Right atrium auricular region (tissue), 2 donors: ENCODE measurements around the gene SYT13. TPM values are rescaled to one million over a fixed set of nuclear protein-coding genes. Genes with fewer than 3 reads are reported as not detected.

Source experiments
- DNase-seq: peaks from one replicate; pipeline ENCODE4 v3.0.0-alpha.2; 2019; ENCODE audit warnings: low spot score
- H3K27ac ChIP-seq, 2 donors: fragments of 200-600 bp; sonication (generic); 1 replicate in 1 of 2; 2 replicates in 1 of 2; pipeline ENCODE4 v1.5.1; 2016 to 2019
- H3K27me3 ChIP-seq, 2 donors: fragments of 200-600 bp; sonication (generic); one replicate each; pipeline versions ENCODE4 v1.5.1 to v1.6.0; 2017 to 2019
- H3K36me3 ChIP-seq: fragments of 200-600 bp; sonication (generic); one replicate; pipeline ENCODE4 v1.5.1; 2016
- H3K4me1 ChIP-seq, 2 donors: fragments of 200-600 bp; sonication (generic); one replicate each; pipeline versions ENCODE4 v1.5.1 to v1.6.0; 2017 to 2019
- H3K4me3 ChIP-seq, 2 donors: fragments of 200-600 bp; sonication (generic); 1 replicate in 1 of 2; 2 replicates in 1 of 2; pipeline ENCODE4 v1.5.1; 2017 to 2019; ENCODE audit warnings: mild to moderate bottlenecking in 1 of 2, moderate library complexity in 1 of 2
- H3K9me3 ChIP-seq, 2 donors: fragments of 200-600 bp; sonication (generic); one replicate each; pipeline ENCODE4 v1.5.1; 2019
- CTCF ChIP-seq, 2 donors: fragments of 200-600 bp; sonication (generic); IDR thresholded peaks; one replicate each; pipeline ENCODE4 v1.5.1; 2019; ENCODE audit warnings: antibody characterized with exemption in 2 of 2
- total RNA-seq, 2 donors: library from RNA; depleted of rRNA; stranded (reverse); fragments of >200 nt; gene quantifications; one replicate each; pipeline ENCODE4 v1.1.0, GENCODE V29; 2016

Gene SYT13
- total RNA-seq, 2 donors from 2014 or later = 9.9 to 11.4 TPM

- no peak for TF ChIP-seq CTCF (IDR thresholded peaks at IDR 0.05)
- no peak overlapping the region for H3K27ac ChIP-seq
- no peaks in the 10 kb centered on the region for H3K27me3 ChIP-seq
- DNase-seq = no peak
- H3K36me3 ChIP-seq = no peaks in the 10 kb centered on the region
- no peaks in the 10 kb centered on the region for H3K9me3 ChIP-seq
- no peak overlapping the region for H3K4me3 ChIP-seq
- H3K4me1 ChIP-seq = peaks cover 0 to 3% of the 10 kb centered on the region in 2 donors
Measured at GRCh38 chr11:45260071-45260470, 26.1 kb downstream of the SYT13 start.

DNA sequence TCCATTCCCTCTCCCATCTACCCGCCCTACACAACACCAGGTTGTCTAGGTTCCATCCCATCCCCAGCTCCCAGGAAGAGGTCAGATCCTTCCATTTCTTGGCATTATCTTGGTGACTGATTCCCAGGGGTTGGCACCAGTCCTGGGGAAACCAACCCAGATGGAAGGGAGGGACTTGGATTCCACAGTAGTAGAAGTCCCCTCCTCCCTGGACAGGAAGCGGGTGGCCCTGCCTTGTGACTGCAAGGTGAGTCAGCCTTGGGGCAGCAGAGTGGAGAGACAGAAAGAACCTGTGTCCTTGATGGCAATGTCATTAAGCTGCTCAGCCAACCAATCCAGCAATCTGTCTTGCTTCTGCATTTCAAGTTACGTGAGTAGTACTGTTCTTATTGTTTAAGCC is 26.5 kb downstream of the SYT13 start:
- Histone ChIP-seq H3K4me1 (no peaks in the 10 kb centered on the region), H3K9me3 (no peaks in the 10 kb centered on the region), H3K36me3 (no peaks in the 10 kb centered on the region), H3K4me3 (no peak overlapping the region), H3K27ac (no peak overlapping the region), H3K27me3 (no peaks in the 10 kb centered on the region)
- no peak for TF ChIP-seq CTCF (IDR thresholded peaks at IDR 0.05)
- DNase-seq = no peak

DNA sequence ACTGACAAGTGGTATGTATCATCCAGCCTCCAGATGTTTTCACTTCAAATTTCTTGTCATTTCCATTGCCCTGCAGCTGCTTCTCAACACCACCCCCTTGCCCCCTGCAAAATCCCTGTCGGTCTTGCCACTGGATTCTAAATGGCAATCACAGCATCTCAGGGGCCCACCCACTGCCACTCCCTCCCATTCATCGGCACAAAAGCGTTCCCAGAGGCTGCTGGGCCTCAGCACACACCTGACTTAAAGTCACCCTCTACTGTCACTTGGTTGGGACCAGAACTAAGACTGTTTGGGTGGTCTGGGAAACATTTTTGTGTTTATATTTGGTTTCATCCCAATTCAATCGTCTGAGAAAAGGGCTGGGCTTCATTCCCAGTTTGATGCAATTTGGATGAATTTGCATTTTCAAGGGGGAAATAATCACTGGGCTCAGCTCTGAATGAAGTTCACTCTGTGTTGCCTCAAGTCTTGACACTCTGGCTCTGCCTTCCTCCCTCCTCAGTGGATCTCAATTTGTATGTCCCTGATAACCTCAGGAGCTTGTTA is 27.1 kb downstream of the SYT13 start:
- no peak for DNase-seq
- Histone ChIP-seq H3K36me3 (no peaks in the 10 kb centered on the region), H3K4me3 (no peak overlapping the region), H3K27ac (no peak overlapping the region), H3K4me1 (no peaks in the 10 kb centered on the region), H3K9me3 (no peaks in the 10 kb centered on the region), H3K27me3 (no peaks in the 10 kb centered on the region)
- no peak for TF ChIP-seq CTCF (IDR thresholded peaks at IDR 0.05)

DNA sequence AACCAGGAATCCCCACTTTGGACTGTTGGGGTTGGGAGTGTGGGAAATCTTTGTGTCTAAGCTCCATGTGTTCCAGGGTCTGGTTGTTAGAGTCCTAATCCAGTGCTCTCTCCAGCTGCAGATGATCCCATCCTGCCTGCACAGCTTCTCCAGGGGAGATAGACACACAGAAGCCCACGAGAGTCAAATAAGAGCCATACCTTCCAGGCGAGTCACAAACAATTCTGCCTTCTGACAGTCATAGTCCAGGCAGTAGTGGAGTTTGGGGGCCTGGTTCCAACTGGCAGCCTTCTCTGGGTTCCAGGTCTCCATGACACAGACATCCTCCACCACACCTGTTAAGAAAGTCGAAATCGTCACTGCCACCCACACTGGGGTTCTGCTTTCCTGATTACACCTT is 32.1 kb downstream of the SYT13 start:
- Histone ChIP-seq H3K9me3 (no peaks in the 10 kb centered on the region), H3K4me1 (no peaks in the 10 kb centered on the region), H3K27me3 (no peaks in the 10 kb centered on the region), H3K36me3 (no peaks in the 10 kb centered on the region), H3K27ac (no peak overlapping the region), H3K4me3 (no peak overlapping the region)
- DNase-seq = no peak
- no peak for TF ChIP-seq CTCF (IDR thresholded peaks at IDR 0.05)

- Histone ChIP-seq H3K9me3 (no peaks in the 10 kb centered on the region), H3K27ac (no peak overlapping the region), H3K27me3 (no peaks in the 10 kb centered on the region), H3K4me1 (no peaks in the 10 kb centered on the region), H3K36me3 (no peaks in the 10 kb centered on the region), H3K4me3 (no peak overlapping the region)
- TF ChIP-seq CTCF (IDR thresholded peaks at IDR 0.05) = no peak
- no peak for DNase-seq
Measured at GRCh38 chr11:45253640-45254039, 32.5 kb downstream of the SYT13 start.

- Histone ChIP-seq H3K36me3 (no peaks in the 10 kb centered on the region), H3K9me3 (no peaks in the 10 kb centered on the region), H3K4me3 (no peak overlapping the region), H3K27me3 (no peaks in the 10 kb centered on the region), H3K27ac (no peak overlapping the region), H3K4me1 (no peaks in the 10 kb centered on the region)
- DNase-seq = no peak
- TF ChIP-seq CTCF (IDR thresholded peaks at IDR 0.05) = no peak
Measured at GRCh38 chr11:45252877-45253276, 33.3 kb downstream of the SYT13 start.
